ENCODE results near the gene GNAQ. TPM values are rescaled to one million over a fixed set of nuclear protein-coding genes. Genes with fewer than 3 reads are reported as not detected.

Gene GNAQ
- total RNA-seq, 1 experiment from 2014 or later = 28.7 TPM

- H3K4me2 ChIP-seq (ENCODE audit: low read length) = no peak overlapping the region
- intact Hi-C loops (cut with micrococcal nuclease) = no loop called here
- H3K27ac ChIP-seq (ENCODE audit: low read depth, low read length) = no peak overlapping the region
- H3K36me3 ChIP-seq (ENCODE audit: control insufficient read depth in 1 of 2, insufficient read depth in 2 of 2, low read length in 2 of 2) = no peaks in the 10 kb centered on the region
- H3K9ac ChIP-seq (ENCODE audit: low read length) = no peak overlapping the region
- no peaks in the 10 kb centered on the region for H3K9me3 ChIP-seq (ENCODE audit: control insufficient read depth in 1 of 2, insufficient read depth in 1 of 2, low read depth in 1 of 2, low read length in 2 of 2)
- ATAC-seq (no peak), DNase-seq (ENCODE audit: low read depth, low spot score) (no peak)
- no TSS peak for BruUV-seq (replicated peaks)
- H3K4me1 ChIP-seq (ENCODE audit: control insufficient read depth in 1 of 2, insufficient read depth in 2 of 2, low read length in 2 of 2) = peaks cover 3 to 10% of the 10 kb centered on the region in 2 experiments; a peak in 2 of 4 replicates
- no peak overlapping the region for H3K4me3 ChIP-seq (replicated peaks in 1 of 2; ENCODE audit: low read depth in 1 of 2, low read length in 2 of 2)
- no peak overlapping the region for H2AFZ ChIP-seq (ENCODE audit: low read depth, low read length, poor library complexity, severe bottlenecking)
- H3K9me2 ChIP-seq (ENCODE audit: insufficient read depth) = no peaks in the 10 kb centered on the region
- TF ChIP-seq RAD21 (IDR thresholded peaks at IDR 0.05; ENCODE audit: low read depth) = no peak
- no peak for TF ChIP-seq EZH2phosphoT487 (IDR thresholded peaks at IDR 0.05; ENCODE audit: borderline replicate concordance)
- TF ChIP-seq ELF1 (IDR thresholded peaks at IDR 0.05; ENCODE audit: borderline replicate concordance, low read depth) = no peak
- TF ChIP-seq CEBPB (IDR thresholded peaks at IDR 0.05; ENCODE audit: low read depth) = no peak
- no peak for TF ChIP-seq TCF7L2 (IDR thresholded peaks at IDR 0.05; ENCODE audit: borderline replicate concordance, extremely low read depth, insufficient read depth, insufficient read length)
- no peak for TF ChIP-seq REST (IDR thresholded peaks at IDR 0.05; ENCODE audit: low read depth)
- no peak for TF ChIP-seq JUND (IDR thresholded peaks at IDR 0.05)
- no peak for TF ChIP-seq SIN3A (IDR thresholded peaks at IDR 0.05; ENCODE audit: low read depth)
- TF ChIP-seq POLR2AphosphoS5 (IDR thresholded peaks at IDR 0.05; ENCODE audit: low read depth, low read length) = no peak
- no peak for TF ChIP-seq ZNF274 (IDR thresholded peaks at IDR 0.05; ENCODE audit: low read depth, low read length)
- no peak for TF ChIP-seq CBX3 (IDR thresholded peaks at IDR 0.05; ENCODE audit: low read depth)
- no peak for TF ChIP-seq YY1 (IDR thresholded peaks at IDR 0.05; ENCODE audit: extremely low read depth, insufficient replicate concordance, low read depth, low read length)
- no peak for TF ChIP-seq FOSL1 (IDR thresholded peaks at IDR 0.05; ENCODE audit: low read depth)
- TF ChIP-seq, protein P1, sequence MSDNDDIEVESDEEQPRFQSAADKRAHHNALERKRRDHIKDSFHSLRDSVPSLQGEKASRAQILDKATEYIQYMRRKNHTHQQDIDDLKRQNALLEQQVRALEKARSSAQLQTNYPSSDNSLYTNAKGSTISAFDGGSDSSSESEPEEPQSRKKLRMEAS (IDR thresholded peaks at IDR 0.05) = no peak
- no peak for TF ChIP-seq SP1 (IDR thresholded peaks at IDR 0.05; ENCODE audit: low read depth)
- no peak for TF ChIP-seq SRF (IDR thresholded peaks at IDR 0.05; ENCODE audit: low read depth)
- TF ChIP-seq, protein P2, sequence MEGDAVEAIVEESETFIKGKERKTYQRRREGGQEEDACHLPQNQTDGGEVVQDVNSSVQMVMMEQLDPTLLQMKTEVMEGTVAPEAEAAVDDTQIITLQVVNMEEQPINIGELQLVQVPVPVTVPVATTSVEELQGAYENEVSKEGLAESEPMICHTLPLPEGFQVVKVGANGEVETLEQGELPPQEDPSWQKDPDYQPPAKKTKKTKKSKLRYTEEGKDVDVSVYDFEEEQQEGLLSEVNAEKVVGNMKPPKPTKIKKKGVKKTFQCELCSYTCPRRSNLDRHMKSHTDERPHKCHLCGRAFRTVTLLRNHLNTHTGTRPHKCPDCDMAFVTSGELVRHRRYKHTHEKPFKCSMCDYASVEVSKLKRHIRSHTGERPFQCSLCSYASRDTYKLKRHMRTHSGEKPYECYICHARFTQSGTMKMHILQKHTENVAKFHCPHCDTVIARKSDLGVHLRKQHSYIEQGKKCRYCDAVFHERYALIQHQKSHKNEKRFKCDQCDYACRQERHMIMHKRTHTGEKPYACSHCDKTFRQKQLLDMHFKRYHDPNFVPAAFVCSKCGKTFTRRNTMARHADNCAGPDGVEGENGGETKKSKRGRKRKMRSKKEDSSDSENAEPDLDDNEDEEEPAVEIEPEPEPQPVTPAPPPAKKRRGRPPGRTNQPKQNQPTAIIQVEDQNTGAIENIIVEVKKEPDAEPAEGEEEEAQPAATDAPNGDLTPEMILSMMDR (IDR thresholded peaks at IDR 0.05 in 2 of 3, conservative IDR thresholded peaks at IDR 0.05 in 1 of 3; ENCODE audit: borderline replicate concordance in 1 of 3, insufficient read depth in 1 of 3, low read depth in 2 of 3, low read length in 2 of 3) = no peak
- TF ChIP-seq ATF3 (IDR thresholded peaks at IDR 0.05) = no peak
- no peak for TF ChIP-seq ZFX (IDR thresholded peaks at IDR 0.05)
- TF ChIP-seq POLR2A (IDR thresholded peaks at IDR 0.05; ENCODE audit: borderline replicate concordance, extremely low read depth, insufficient read depth, insufficient read length) = no peak
- peaks cover 58% of the 10 kb centered on the region for H3K79me2 ChIP-seq (ENCODE audit: insufficient read depth, low read length)
- ChIA-PET POLR2A (no interaction called here), RAD21 (ENCODE audit: low non-redundant PET in 1 of 2, low total read pairs in 2 of 2, uncharacterized antibody in 2 of 2, unreplicated experiment in 2 of 2) (no interaction called here), CTCF (no interaction called here)
- no peaks in the 10 kb centered on the region for H3K27me3 ChIP-seq (ENCODE audit: insufficient read depth, low read length)
- no peaks in the 10 kb centered on the region for H4K20me1 ChIP-seq (ENCODE audit: insufficient read depth)
Measured at GRCh38 chr9:78026947-78027346, 4.7 kb downstream of the GNAQ start.
